Tibial nerve (tissue), 4 donors: Measurements from ENCODE around the gene MRPS18C. TPM values are rescaled to one million over a fixed set of nuclear protein-coding genes. Genes with fewer than 3 reads are reported as not detected.

Experiments used
- DNase-seq, 2 donors: peaks; one replicate each; pipeline ENCODE4 v3.0.0-alpha.2; 2019; ENCODE audit warnings: low spot score in 2 of 2
- H3K27ac ChIP-seq, 4 donors: fragments of 200-600 bp; sonication (generic) in 3 of 4; one replicate each; pipeline ENCODE4 v1.5.1; 2017 to 2019; ENCODE audit warnings: mild to moderate bottlenecking in 1 of 4
- H3K27me3 ChIP-seq, 2 donors: fragments of 200-600 bp; sonication (generic) in 1 of 2; one replicate each; pipeline versions ENCODE4 v1.5.1 to v1.6.0; 2017 to 2019
- H3K36me3 ChIP-seq, 3 donors: fragments of 200-600 bp; sonication (generic); one replicate each; pipeline ENCODE4 v1.5.1; 2018 to 2019
- H3K4me1 ChIP-seq, 4 donors: fragments of 200-600 bp; sonication (generic) in 3 of 4; one replicate each; pipeline ENCODE4 v1.5.1; 2017 to 2019
- H3K4me3 ChIP-seq, 4 donors: fragments of 200-600 bp; sonication (generic) in 3 of 4; one replicate each; pipeline ENCODE4 v1.5.1; 2017 to 2019; ENCODE audit warnings: mild to moderate bottlenecking in 1 of 4, moderate library complexity in 1 of 4
- H3K9me3 ChIP-seq, 4 donors: fragments of 200-600 bp; sonication (generic) in 3 of 4; one replicate each; pipeline ENCODE4 v1.5.1; 2017 to 2019
- EP300 ChIP-seq, 2 donors: sonication (generic); formaldehyde crosslinking; IDR thresholded peaks; one replicate each; pipeline ENCODE4 v1.6.1; 2017; ENCODE audit warnings: antibody characterized with exemption in 2 of 2, mild to moderate bottlenecking in 1 of 2
- POLR2A ChIP-seq, 2 donors: fragments of 450-650 bp; IDR thresholded peaks; one replicate each; pipeline ENCODE4 v1.6.1; 2017; ENCODE audit warnings: antibody characterized with exemption in 2 of 2, mild to moderate bottlenecking in 2 of 2, moderate library complexity in 2 of 2
- WGBS, 2 donors: methylation state at CpG; one replicate each; pipeline ENCODE4 v1.1.5; 2018; 5-methylcytosine and 5-hydroxymethylcytosine counted together
- total RNA-seq, 4 donors: library from RNA; depleted of rRNA; stranded (reverse); fragments of >200 nt; gene quantifications; one replicate each; pipeline ENCODE4 v1.1.0, GENCODE V29; 2016
- TF ChIP-seq, protein P1 (sequence below), 5 experiments: fragments of 200-600 bp in 3 of 5; fragments of 450-650 bp in 2 of 5; sonication (generic) in 3 of 5; IDR thresholded peaks; one replicate each; pipeline ENCODE4 v1.5.1; 2016 to 2019; ENCODE audit warnings: antibody characterized with exemption in 5 of 5, mild to moderate bottlenecking in 3 of 5, moderate library complexity in 2 of 5

Gene MRPS18C
- total RNA-seq, 4 donors from 2014 or later: 10.6 to 18.8 (median 15.5) TPM

DNA sequence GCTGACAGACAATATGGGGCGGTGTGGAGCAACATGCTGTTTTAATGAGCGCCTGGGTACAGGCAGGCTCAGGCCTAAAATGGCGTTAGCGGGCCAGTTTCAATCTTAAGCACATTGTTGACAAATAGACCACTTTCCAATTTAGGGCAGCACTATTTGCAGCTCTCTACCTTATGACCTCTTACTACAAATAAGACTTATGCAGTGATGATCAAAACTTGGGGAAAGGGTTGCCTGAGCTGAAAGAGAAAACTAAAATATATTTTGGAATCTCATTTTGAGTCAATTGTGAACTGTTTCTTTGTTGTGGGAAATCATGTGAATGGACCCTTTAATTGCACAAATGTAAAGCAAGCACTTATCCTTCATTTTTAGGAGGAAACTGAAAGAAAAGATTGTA is 54.6 kb downstream of the MRPS18C start:
- no peak for DNase-seq
- TF ChIP-seq POLR2A (IDR thresholded peaks at IDR 0.05) (no peak), EP300 (IDR thresholded peaks at IDR 0.05) (no peak)
- TF ChIP-seq, protein P1, sequence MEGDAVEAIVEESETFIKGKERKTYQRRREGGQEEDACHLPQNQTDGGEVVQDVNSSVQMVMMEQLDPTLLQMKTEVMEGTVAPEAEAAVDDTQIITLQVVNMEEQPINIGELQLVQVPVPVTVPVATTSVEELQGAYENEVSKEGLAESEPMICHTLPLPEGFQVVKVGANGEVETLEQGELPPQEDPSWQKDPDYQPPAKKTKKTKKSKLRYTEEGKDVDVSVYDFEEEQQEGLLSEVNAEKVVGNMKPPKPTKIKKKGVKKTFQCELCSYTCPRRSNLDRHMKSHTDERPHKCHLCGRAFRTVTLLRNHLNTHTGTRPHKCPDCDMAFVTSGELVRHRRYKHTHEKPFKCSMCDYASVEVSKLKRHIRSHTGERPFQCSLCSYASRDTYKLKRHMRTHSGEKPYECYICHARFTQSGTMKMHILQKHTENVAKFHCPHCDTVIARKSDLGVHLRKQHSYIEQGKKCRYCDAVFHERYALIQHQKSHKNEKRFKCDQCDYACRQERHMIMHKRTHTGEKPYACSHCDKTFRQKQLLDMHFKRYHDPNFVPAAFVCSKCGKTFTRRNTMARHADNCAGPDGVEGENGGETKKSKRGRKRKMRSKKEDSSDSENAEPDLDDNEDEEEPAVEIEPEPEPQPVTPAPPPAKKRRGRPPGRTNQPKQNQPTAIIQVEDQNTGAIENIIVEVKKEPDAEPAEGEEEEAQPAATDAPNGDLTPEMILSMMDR (IDR thresholded peaks at IDR 0.05): no peak
- Histone ChIP-seq H3K9me3 (no peaks in the 10 kb centered on the region), H3K36me3 (no peaks in the 10 kb centered on the region), H3K27ac (no peak overlapping the region), H3K27me3 (no peaks in the 10 kb centered on the region), H3K4me3 (no peak overlapping the region), H3K4me1 (no peaks in the 10 kb centered on the region)
- 62 to 89% methylated on average over 3 to 4 of the region's 4 CpGs for WGBS, 2 donors

Other genes starting within 250 kb of the MRPS18C start
- 10 to 100 TPM in 3 of 4 donors, 1 to 10 TPM in 1; 9.2 to 17.7 (median 11.6) TPM for gene COQ2, start 171.3 kb upstream of the MRPS18C start, total RNA-seq
- gene HPSE, start 121.2 kb upstream of the MRPS18C start, total RNA-seq: 1 to 10 TPM; 2.0 to 3.0 (median 2.7) TPM
- 10 to 100 TPM; 22.5 to 26.8 (median 24.8) TPM for gene HELQ, start 235 bp upstream of the MRPS18C start, total RNA-seq
- gene ABRAXAS1, start 29.0 kb downstream of the MRPS18C start, total RNA-seq: 10 to 100 TPM; 10.2 to 21.0 (median 14.8) TPM
- 1 to 10 TPM in 3 of 4 donors, under 1 TPM in 1; 0.90 to 8.1 (median 6.7) TPM for gene GPAT3, start 80.0 kb downstream of the MRPS18C start, total RNA-seq